WTC11 (cell line): ENCODE data around the gene PRKACB. TPM values are rescaled to one million over a fixed set of nuclear protein-coding genes. Genes with fewer than 3 reads are reported as not detected.

ENCODE experiments used
- ATAC-seq: fragments of 200-7000 bp; cut with Tn5 transposase; 2 replicates; pipeline ENCODE4 v1.10.0; 2021; ENCODE audit warnings: mild to moderate bottlenecking, moderate library complexity
- CTCF ChIA-PET: fragments of 300-600 bp; sonication (Branson Sonifier 250); formaldehyde crosslinking; loops from one replicate; lab custom pipeline; 2021; ENCODE audit warnings: antibody characterized with exemption; lab: Charles Lee
- POLR2A ChIA-PET: fragments of 350-600 bp; sonication (Branson Sonifier 250); formaldehyde crosslinking; loops from one replicate; lab custom pipeline; 2021; ENCODE audit warnings: antibody characterized with exemption; lab: Charles Lee
- DNase-seq: peaks from one replicate; pipeline ENCODE4 v3.0.0; 2021; ENCODE audit warnings: low spot score
- H3K27ac Mint-ChIP-seq: 2 replicates; pipeline ENCODE4 v1.8.0; 2021; ENCODE audit warnings: mixed read lengths
- H3K27me3 Mint-ChIP-seq: 2 replicates; pipeline ENCODE4 v1.8.0; 2021; ENCODE audit warnings: low read depth, mild to moderate bottlenecking, moderate library complexity, mixed read lengths
- H3K36me3 Mint-ChIP-seq: 2 replicates; pipeline ENCODE4 v1.8.0; 2021; ENCODE audit warnings: mixed read lengths
- H3K4me1 Mint-ChIP-seq: 2 replicates; pipeline ENCODE4 v1.8.0; 2022; ENCODE audit warnings: mixed read lengths
- H3K4me3 Mint-ChIP-seq: 2 replicates; pipeline ENCODE4 v1.8.0; 2021; ENCODE audit warnings: mild to moderate bottlenecking, moderate library complexity, mixed read lengths
- H3K9me3 Mint-ChIP-seq: 2 replicates; pipeline ENCODE4 v1.8.0; 2021; ENCODE audit warnings: mixed read lengths
- ATF2 ChIP-seq: sonication (generic); formaldehyde crosslinking; IDR thresholded peaks from 2 replicates; pipeline ENCODE4 v1.8.1; 2022; ENCODE audit warnings: low read depth, missing genetic modification reagents, borderline replicate concordance
- ATF3 ChIP-seq: sonication (generic); formaldehyde crosslinking; conservative IDR thresholded peaks from 2 replicates; pipeline ENCODE4 v1.8.1; 2022; ENCODE audit warnings: mild to moderate bottlenecking, missing genetic modification reagents
- CDX4 ChIP-seq: fragments of 250-450 bp; sonication (Bioruptor Pico); IDR thresholded peaks from 2 replicates; pipeline ENCODE4 v1.9.0; 2021; ENCODE audit warnings: moderate library complexity, mild to moderate bottlenecking, inconsistent platforms, borderline replicate concordance
- CREM ChIP-seq: sonication (generic); formaldehyde crosslinking; IDR thresholded peaks from 2 replicates; pipeline ENCODE4 v1.8.1; 2022; ENCODE audit warnings: mild to moderate bottlenecking, missing genetic modification reagents, moderate library complexity
- E2F1 ChIP-seq: sonication (generic); formaldehyde crosslinking; IDR thresholded peaks from 2 replicates; pipeline ENCODE4 v1.8.0; 2022; ENCODE audit warnings: mild to moderate bottlenecking, missing genetic modification reagents
- E2F5 ChIP-seq: sonication (generic); formaldehyde crosslinking; IDR thresholded peaks from 2 replicates; pipeline ENCODE4 v1.8.1; 2022; ENCODE audit warnings: mild to moderate bottlenecking, moderate library complexity, missing genetic modification reagents
- ETV6 ChIP-seq: sonication (generic); formaldehyde crosslinking; IDR thresholded peaks from 2 replicates; pipeline ENCODE4 v1.8.1; 2022; ENCODE audit warnings: mild to moderate bottlenecking, missing genetic modification reagents
- FOXK1 ChIP-seq: sonication (generic); formaldehyde crosslinking; IDR thresholded peaks from 2 replicates; pipeline ENCODE4 v1.8.0; 2022; ENCODE audit warnings: mild to moderate bottlenecking, moderate library complexity, missing genetic modification reagents
- GTF2I ChIP-seq: fragments of 250-450 bp; sonication (Bioruptor Pico); conservative IDR thresholded peaks from 2 replicates; pipeline ENCODE4 v1.4.0; 2021; ENCODE audit warnings: mild to moderate bottlenecking
- HMGA2 ChIP-seq: fragments of 250-450 bp; sonication (Bioruptor Pico); IDR thresholded peaks from 2 replicates; pipeline ENCODE4 v1.4.0; 2021; ENCODE audit warnings: mild to moderate bottlenecking, moderate library complexity
- JUN ChIP-seq: sonication (generic); formaldehyde crosslinking; IDR thresholded peaks from 2 replicates; pipeline ENCODE4 v1.8.0; 2023; ENCODE audit warnings: mild to moderate bottlenecking, missing genetic modification reagents
- MAX ChIP-seq: sonication (generic); formaldehyde crosslinking; IDR thresholded peaks from 2 replicates; pipeline ENCODE4 v1.8.0; 2022; ENCODE audit warnings: mild to moderate bottlenecking, missing genetic modification reagents
- MYBL2 ChIP-seq: sonication (generic); formaldehyde crosslinking; IDR thresholded peaks from 2 replicates; pipeline ENCODE4 v1.8.1; 2023; ENCODE audit warnings: mild to moderate bottlenecking, moderate library complexity, missing genetic modification reagents
- NFE2L1 ChIP-seq: sonication (generic); formaldehyde crosslinking; IDR thresholded peaks from 2 replicates; pipeline ENCODE4 v1.8.1; 2023; ENCODE audit warnings: missing genetic modification reagents
- RELA ChIP-seq: sonication (generic); formaldehyde crosslinking; IDR thresholded peaks from 2 replicates; pipeline ENCODE4 v1.8.1; 2022; ENCODE audit warnings: missing genetic modification reagents, mild to moderate bottlenecking, borderline replicate concordance
- TP53 ChIP-seq: sonication (generic); formaldehyde crosslinking; IDR thresholded peaks from 2 replicates; pipeline ENCODE4 v1.8.1; 2023; ENCODE audit warnings: mild to moderate bottlenecking, missing genetic modification reagents
- USF1 ChIP-seq: sonication (generic); formaldehyde crosslinking; IDR thresholded peaks from 2 replicates; pipeline ENCODE4 v1.8.0; 2022; ENCODE audit warnings: mild to moderate bottlenecking, missing genetic modification reagents
- ZBTB21 ChIP-seq: sonication (generic); formaldehyde crosslinking; IDR thresholded peaks from 2 replicates; pipeline ENCODE4 v1.8.1; 2023; ENCODE audit warnings: mild to moderate bottlenecking, missing genetic modification reagents, borderline replicate concordance
- ZNF121 ChIP-seq: sonication (generic); formaldehyde crosslinking; IDR thresholded peaks from 2 replicates; pipeline ENCODE4 v1.8.0; 2023; ENCODE audit warnings: missing genetic modification reagents
- ZNF219 ChIP-seq: sonication (generic); formaldehyde crosslinking; IDR thresholded peaks from 2 replicates; pipeline ENCODE4 v1.8.0; 2023; ENCODE audit warnings: missing genetic modification reagents, mild to moderate bottlenecking, borderline replicate concordance
- ZNF232 ChIP-seq: sonication (generic); formaldehyde crosslinking; IDR thresholded peaks from 2 replicates; pipeline ENCODE4 v1.8.0; 2022; ENCODE audit warnings: mild to moderate bottlenecking, missing genetic modification reagents
- ZNF317 ChIP-seq: sonication (generic); formaldehyde crosslinking; IDR thresholded peaks from 2 replicates; pipeline ENCODE4 v1.8.1; 2023; ENCODE audit warnings: low read depth, mild to moderate bottlenecking, moderate library complexity, missing genetic modification reagents, borderline replicate concordance
- ZNF423 ChIP-seq: fragments of 250-450 bp; sonication (Bioruptor Pico); IDR thresholded peaks from 2 replicates; pipeline ENCODE4 v2.1.2; 2022; ENCODE audit warnings: mild to moderate bottlenecking, moderate library complexity
- ZNF512 ChIP-seq: sonication (generic); formaldehyde crosslinking; IDR thresholded peaks from 2 replicates; pipeline ENCODE4 v1.8.1; 2022; ENCODE audit warnings: missing genetic modification reagents, borderline replicate concordance
- total RNA-seq: library from RNA; stranded (reverse); gene quantifications from 3 replicates; pipeline ENCODE4 v1.2.3, GENCODE V29; 2021

PRKACB gene
- total RNA-seq, 1 experiment from 2014 or later: 18.4 TPM

- ChIA-PET CTCF (no interaction called here), POLR2A (no interaction called here)
- Mint-ChIP-seq H3K27me3 (no peaks in the 10 kb centered on the region), H3K4me1 (no peaks in the 10 kb centered on the region), H3K4me3 (no peak overlapping the region), H3K36me3 (no peaks in the 10 kb centered on the region), H3K27ac (no peak overlapping the region), H3K9me3 (peaks cover 7% of the 10 kb centered on the region)
- no peak for TF ChIP-seq ZNF121 (CRISPR knock-in tag)
- no peak for ATAC-seq
- no peak for DNase-seq
Measured at GRCh38 chr1:84242641-84243040, 98.6 kb downstream of the PRKACB start.

- ChIA-PET CTCF (no interaction called here), POLR2A (no interaction called here)
- Mint-ChIP-seq H3K36me3 (no peaks in the 10 kb centered on the region), H3K27ac (no peak overlapping the region), H3K4me1 (no peaks in the 10 kb centered on the region), H3K9me3 (peaks cover 20% of the 10 kb centered on the region), H3K4me3 (no peak overlapping the region), H3K27me3 (no peaks in the 10 kb centered on the region)
- no peak for DNase-seq
- ATAC-seq: no peak
- TF ChIP-seq E2F1 (no peak), ZNF219 (CRISPR knock-in tag) (no peak), ZNF232 (CRISPR knock-in tag) (no peak), JUN (CRISPR knock-in tag) (no peak), ZNF423 (no peak), ZNF317 (CRISPR knock-in tag) (no peak), TP53 (CRISPR knock-in tag) (no peak), MYBL2 (CRISPR knock-in tag) (no peak), NFE2L1 (CRISPR knock-in tag) (no peak), ATF3 (CRISPR knock-in tag) (no peak), RELA (CRISPR knock-in tag) (no peak), E2F5 (CRISPR knock-in tag) (no peak), MAX (CRISPR knock-in tag) (no peak), USF1 (CRISPR knock-in tag) (no peak), CDX4 (no peak), ETV6 (CRISPR knock-in tag) (no peak), HMGA2 (no peak)
Measured at GRCh38 chr1:84245563-84245962, 101.5 kb downstream of the PRKACB start.

GRCh38 chr1:84246213-84246612, 102.1 kb downstream of the PRKACB start:
- CTCF ChIA-PET: no interaction called here
- no peak for DNase-seq
- Mint-ChIP-seq H3K4me3 (no peak overlapping the region), H3K36me3 (peaks cover 4% of the 10 kb centered on the region; the same call in 1 of the 2 replicates), H3K4me1 (no peaks in the 10 kb centered on the region), H3K27me3 (no peaks in the 10 kb centered on the region), H3K27ac (no peak overlapping the region), H3K9me3 (peaks cover 18% of the 10 kb centered on the region)
- POLR2A ChIA-PET: no interaction called here
- no peak for ATAC-seq
- TF ChIP-seq ZBTB21 (CRISPR knock-in tag) (no peak), GTF2I (CRISPR knock-in tag) (no peak), ATF2 (CRISPR knock-in tag) (no peak), FOXK1 (no peak), CREM (CRISPR knock-in tag) (no peak), ZNF512 (CRISPR knock-in tag) (no peak), TP53 (CRISPR knock-in tag) (no peak)
